ENCODE measurements around the gene ADAMTSL1. TPM values are rescaled to one million over a fixed set of nuclear protein-coding genes. Genes with fewer than 3 reads are reported as not detected.

The ADAMTSL1 gene
- total and polyA plus RNA-seq, 9 donors, result 1.2 to 20.0 (median 6.1) TPM

DNA sequence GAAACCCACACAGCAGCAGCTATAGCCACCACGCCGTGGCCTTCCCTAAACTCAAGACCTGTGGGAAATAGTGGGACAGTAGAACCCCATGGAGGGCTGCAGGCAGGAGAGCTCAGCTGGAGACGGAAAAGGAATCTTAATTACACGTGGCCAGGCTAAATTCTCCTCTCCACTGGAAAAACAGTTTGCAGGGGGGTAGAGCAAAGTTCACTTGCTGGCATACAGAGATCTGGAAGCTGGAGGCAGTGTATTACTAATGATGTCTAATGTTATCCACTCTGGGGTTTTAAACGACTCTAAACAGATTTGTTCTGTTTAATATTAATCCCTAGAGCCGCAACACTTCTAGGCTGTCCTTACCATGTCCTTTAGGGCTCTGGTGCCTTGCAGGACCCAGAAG lies 302.0 kb downstream of the ADAMTSL1 start:
- Histone ChIP-seq H3K27me3 (no peaks in the 10 kb centered on the region), H3K4me1 (ENCODE audit: insufficient read depth) (no peaks in the 10 kb centered on the region), H3K9me3 (no peaks in the 10 kb centered on the region), H3K36me3 (no peaks in the 10 kb centered on the region), H3K27ac (no peak overlapping the region), H3K4me3 (no peak overlapping the region)
- 79 to 82% (median 82%) methylated on average over 6 of the region's 6 CpGs for WGBS, 3 donors
- DNase-seq, result no peak
- intact Hi-C loops (cut with DNase I), result no loop called here
- no peak for TF ChIP-seq POLR2A (IDR thresholded peaks at IDR 0.05)
- TF ChIP-seq, protein P1, sequence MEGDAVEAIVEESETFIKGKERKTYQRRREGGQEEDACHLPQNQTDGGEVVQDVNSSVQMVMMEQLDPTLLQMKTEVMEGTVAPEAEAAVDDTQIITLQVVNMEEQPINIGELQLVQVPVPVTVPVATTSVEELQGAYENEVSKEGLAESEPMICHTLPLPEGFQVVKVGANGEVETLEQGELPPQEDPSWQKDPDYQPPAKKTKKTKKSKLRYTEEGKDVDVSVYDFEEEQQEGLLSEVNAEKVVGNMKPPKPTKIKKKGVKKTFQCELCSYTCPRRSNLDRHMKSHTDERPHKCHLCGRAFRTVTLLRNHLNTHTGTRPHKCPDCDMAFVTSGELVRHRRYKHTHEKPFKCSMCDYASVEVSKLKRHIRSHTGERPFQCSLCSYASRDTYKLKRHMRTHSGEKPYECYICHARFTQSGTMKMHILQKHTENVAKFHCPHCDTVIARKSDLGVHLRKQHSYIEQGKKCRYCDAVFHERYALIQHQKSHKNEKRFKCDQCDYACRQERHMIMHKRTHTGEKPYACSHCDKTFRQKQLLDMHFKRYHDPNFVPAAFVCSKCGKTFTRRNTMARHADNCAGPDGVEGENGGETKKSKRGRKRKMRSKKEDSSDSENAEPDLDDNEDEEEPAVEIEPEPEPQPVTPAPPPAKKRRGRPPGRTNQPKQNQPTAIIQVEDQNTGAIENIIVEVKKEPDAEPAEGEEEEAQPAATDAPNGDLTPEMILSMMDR (IDR thresholded peaks at IDR 0.05), result no peak

DNA sequence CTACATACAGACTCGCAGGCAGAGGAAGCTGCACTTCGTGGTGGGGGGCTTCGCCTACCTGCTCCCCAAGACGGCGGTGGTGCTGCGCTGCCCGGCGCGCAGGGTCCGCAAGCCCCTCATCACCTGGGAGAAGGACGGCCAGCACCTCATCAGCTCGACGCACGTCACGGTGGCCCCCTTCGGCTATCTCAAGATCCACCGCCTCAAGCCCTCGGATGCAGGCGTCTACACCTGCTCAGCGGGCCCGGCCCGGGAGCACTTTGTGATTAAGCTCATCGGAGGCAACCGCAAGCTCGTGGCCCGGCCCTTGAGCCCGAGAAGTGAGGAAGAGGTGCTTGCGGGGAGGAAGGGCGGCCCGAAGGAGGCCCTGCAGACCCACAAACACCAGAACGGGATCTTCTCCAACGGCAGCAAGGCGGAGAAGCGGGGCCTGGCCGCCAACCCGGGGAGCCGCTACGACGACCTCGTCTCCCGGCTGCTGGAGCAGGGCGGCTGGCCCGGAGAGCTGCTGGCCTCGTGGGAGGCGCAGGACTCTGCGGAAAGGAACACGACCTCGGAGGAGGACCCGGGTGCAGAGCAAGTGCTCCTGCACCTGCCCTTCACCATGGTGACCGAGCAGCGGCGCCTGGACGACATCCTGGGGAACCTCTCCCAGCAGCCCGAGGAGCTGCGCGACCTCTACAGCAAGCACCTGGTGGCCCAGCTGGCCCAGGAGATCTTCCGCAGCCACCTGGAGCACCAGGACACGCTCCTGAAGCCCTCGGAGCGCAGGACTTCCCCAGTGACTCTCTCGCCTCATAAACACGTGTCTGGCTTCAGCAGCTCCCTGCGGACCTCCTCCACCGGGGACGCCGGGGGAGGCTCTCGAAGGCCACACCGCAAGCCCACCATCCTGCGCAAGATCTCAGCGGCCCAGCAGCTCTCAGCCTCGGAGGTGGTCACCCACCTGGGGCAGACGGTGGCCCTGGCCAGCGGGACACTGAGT lies 303.2 kb downstream of the ADAMTSL1 start:
- Histone ChIP-seq H3K27ac (no peak overlapping the region), H3K36me3 (no peaks in the 10 kb centered on the region), H3K27me3 (no peaks in the 10 kb centered on the region), H3K9me3 (no peaks in the 10 kb centered on the region), H3K4me3 (no peak overlapping the region), H3K4me1 (ENCODE audit: insufficient read depth) (no peaks in the 10 kb centered on the region)
- 96 to 97% (median 97%) methylated on average over 71 to 73 of the region's 73 CpGs for WGBS, 3 donors
- intact Hi-C loops (cut with DNase I), result no loop called here
- TF ChIP-seq, protein P1 (IDR thresholded peaks at IDR 0.05), result no peak
- TF ChIP-seq EP300 (IDR thresholded peaks at IDR 0.05) (no peak), POLR2A (IDR thresholded peaks at IDR 0.05) (no peak)
- DNase-seq, result no peak

DNA sequence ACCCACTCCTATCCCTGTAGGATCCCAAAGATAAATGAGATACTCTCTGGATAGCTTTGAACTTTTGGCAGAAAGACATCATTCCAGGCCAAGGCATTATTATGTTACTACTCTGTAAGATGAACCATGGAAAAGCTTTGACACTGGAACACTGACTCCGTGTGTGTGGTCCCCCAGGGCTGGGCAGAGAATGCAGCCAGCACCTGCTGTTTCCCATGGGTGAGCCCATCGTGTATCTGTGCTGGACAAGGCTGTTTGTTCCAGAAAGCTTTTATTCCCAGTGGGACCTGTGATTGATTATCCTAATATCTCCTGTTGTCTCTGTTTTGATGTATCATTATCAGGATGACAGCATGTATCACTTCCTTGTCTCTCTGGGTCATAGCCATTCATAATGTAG lies 304.2 kb downstream of the ADAMTSL1 start:
- no peak for DNase-seq
- WGBS, 3 donors, result 71 to 85% (median 77%) methylated on average over 2 of the region's 2 CpGs
- intact Hi-C loops (cut with DNase I), result no loop called here
- Histone ChIP-seq H3K4me1 (ENCODE audit: insufficient read depth) (no peaks in the 10 kb centered on the region), H3K27me3 (no peaks in the 10 kb centered on the region), H3K27ac (no peak overlapping the region), H3K36me3 (no peaks in the 10 kb centered on the region), H3K9me3 (no peaks in the 10 kb centered on the region), H3K4me3 (no peak overlapping the region)
- TF ChIP-seq EP300 (IDR thresholded peaks at IDR 0.05) (no peak), POLR2A (IDR thresholded peaks at IDR 0.05) (no peak)
- TF ChIP-seq, protein P1 (IDR thresholded peaks at IDR 0.05), result no peak

DNA sequence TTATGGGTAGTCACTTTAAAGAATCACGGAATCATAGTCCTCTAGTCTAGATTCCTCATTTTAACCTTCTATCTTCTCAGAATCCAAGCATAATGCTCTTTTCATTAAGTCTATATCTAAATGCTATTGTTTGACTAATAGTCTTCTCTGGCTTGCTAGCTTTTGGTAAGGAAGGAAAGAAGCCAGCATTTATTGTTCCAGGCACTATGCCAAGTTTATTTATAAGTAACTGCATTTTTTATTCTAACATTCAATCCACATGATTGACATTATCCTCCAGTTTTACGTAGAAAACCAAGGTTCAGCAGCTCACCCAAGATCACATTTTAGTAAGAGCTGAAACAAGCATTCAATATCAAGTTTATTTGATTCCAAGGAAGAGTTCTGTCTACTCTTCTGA lies 304.9 kb downstream of the ADAMTSL1 start:
- H3K4me1 ChIP-seq (ENCODE audit: insufficient read depth), result no peaks in the 10 kb centered on the region
- no peak for TF ChIP-seq EP300 (IDR thresholded peaks at IDR 0.05)
- TF ChIP-seq, protein P1 (IDR thresholded peaks at IDR 0.05), result no peak
- TF ChIP-seq POLR2A (IDR thresholded peaks at IDR 0.05), result no peak
- no peaks in the 10 kb centered on the region for H3K36me3 ChIP-seq
- WGBS, 3 donors, result 85 to 89% (median 87%) methylated on average over 2 of the region's 2 CpGs
- no peaks in the 10 kb centered on the region for H3K27me3 ChIP-seq
- H3K9me3 ChIP-seq, result no peaks in the 10 kb centered on the region
- intact Hi-C loops (cut with DNase I), result no loop called here
- DNase-seq, result no peak
- H3K4me3 ChIP-seq, result no peak overlapping the region
- H3K27ac ChIP-seq, result no peak overlapping the region
